Spinal cord (tissue), 10 donors: ENCODE measurements around the gene CALN1. TPM values are rescaled to one million over a fixed set of nuclear protein-coding genes. Genes with fewer than 3 reads are reported as not detected.
"Not testable (repeated sequence)": the region's sequence is repeated elsewhere in the genome, so short reads cannot be mapped to it uniquely, and the experiment has no call there.

Source experiments
- DNase-seq, 6 donors: peaks; one replicate each; pipeline versions ENCODE4 v3.0.0 to v3.0.0-alpha.2; 2013 to 2015; ENCODE audit warnings: low spot score in 6 of 6, low read depth in 4 of 6
- H3K27ac ChIP-seq: one replicate; pipeline ENCODE4 v1.5.1; 2013; ENCODE audit warnings: low read depth, low read length, control low read depth
- H3K27me3 ChIP-seq: one replicate; pipeline ENCODE4 v1.6.1; 2013; ENCODE audit warnings: low read length; ENCODE audit not compliant: control insufficient read depth, insufficient read depth
- H3K36me3 ChIP-seq: one replicate; pipeline ENCODE4 v1.6.1; 2013; ENCODE audit warnings: low read length; ENCODE audit not compliant: control insufficient read depth, insufficient read depth
- H3K4me1 ChIP-seq: one replicate; pipeline ENCODE4 v1.6.1; 2013; ENCODE audit warnings: low read length; ENCODE audit not compliant: control insufficient read depth, insufficient read depth
- H3K4me3 ChIP-seq: one replicate; pipeline ENCODE4 v1.5.1; 2013; ENCODE audit warnings: low read depth, low read length, control low read depth
- H3K9me3 ChIP-seq: one replicate; pipeline ENCODE4 v1.6.1; 2013; ENCODE audit warnings: low read length; ENCODE audit not compliant: control insufficient read depth, insufficient read depth
- WGBS: methylation state at CpG from one replicate; pipeline ENCODE4 v1.1.5; 2013; ENCODE audit warnings: missing lambda C conversion rate; ENCODE audit not compliant: insufficient coverage; 5-methylcytosine and 5-hydroxymethylcytosine counted together
- polyA plus RNA-seq, 2 donors: library from polyadenylated mRNA; unstranded; fragments of 120-200 nt; gene quantifications; one replicate each; pipeline ENCODE4 v1.2.1, GENCODE V29; 2013; ENCODE audit not compliant: insufficient read length in 2 of 2
- total RNA-seq, 2 donors: library from RNA; depleted of rRNA in 1 of 2; stranded (reverse); fragments of 120-200 nt in 1 of 2; fragments of >200 nt in 1 of 2; gene quantifications; one replicate each; pipeline versions ENCODE4 v1.2.3 to v1.2.4, GENCODE V29; 2013 to 2014
- donor health status: healthy.

CALN1 gene
- total and polyA plus RNA-seq, 4 donors, result 14.7 to 30.0 (median 22.1) TPM

DNA sequence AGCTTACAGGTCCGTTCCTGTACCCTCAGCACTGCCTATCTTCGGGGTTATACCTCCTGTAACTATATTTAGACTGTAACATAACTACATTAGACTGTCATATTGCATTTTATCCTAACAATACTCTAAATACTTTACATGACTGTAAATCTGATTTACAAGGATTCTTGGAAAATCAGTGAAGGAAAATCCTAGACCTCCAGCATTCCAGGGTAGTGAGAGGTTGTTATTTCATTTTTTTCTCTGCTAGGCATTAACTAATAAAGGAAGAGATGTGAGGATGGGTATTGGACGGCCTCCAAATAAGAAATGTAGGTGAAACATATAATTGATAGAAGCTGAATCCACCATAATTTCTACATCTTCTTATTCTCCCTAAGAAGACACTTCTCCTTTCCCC, 569.4 kb downstream of the CALN1 start:
- WGBS, result no CpG with 5 or more reads among the region's 3 CpGs
- peak in 1 of 6 donors; percentile 15 for DNase-seq
- no peaks in the 10 kb centered on the region for H3K4me1 ChIP-seq
- no peak overlapping the region for H3K27ac ChIP-seq
- peaks cover 2% of the 10 kb centered on the region for H3K27me3 ChIP-seq
- H3K36me3 ChIP-seq, result no peaks in the 10 kb centered on the region
- H3K4me3 ChIP-seq, result no peak overlapping the region
- H3K9me3 ChIP-seq, result no peaks in the 10 kb centered on the region

- peak in 4 of 6 donors; percentile 9 to 88 (median 26) for DNase-seq
- 35% methylated on average over 4 of the region's 6 CpGs for WGBS
- no peaks in the 10 kb centered on the region for H3K36me3 ChIP-seq
- H3K9me3 ChIP-seq, result no peaks in the 10 kb centered on the region
- no peaks in the 10 kb centered on the region for H3K4me1 ChIP-seq
- no peak overlapping the region for H3K4me3 ChIP-seq
- H3K27me3 ChIP-seq, result peaks cover 2% of the 10 kb centered on the region
- H3K27ac ChIP-seq, result no peak overlapping the region
Observed at GRCh38 chr7:71842381-71842780, 569.8 kb downstream of the CALN1 start.

DNA sequence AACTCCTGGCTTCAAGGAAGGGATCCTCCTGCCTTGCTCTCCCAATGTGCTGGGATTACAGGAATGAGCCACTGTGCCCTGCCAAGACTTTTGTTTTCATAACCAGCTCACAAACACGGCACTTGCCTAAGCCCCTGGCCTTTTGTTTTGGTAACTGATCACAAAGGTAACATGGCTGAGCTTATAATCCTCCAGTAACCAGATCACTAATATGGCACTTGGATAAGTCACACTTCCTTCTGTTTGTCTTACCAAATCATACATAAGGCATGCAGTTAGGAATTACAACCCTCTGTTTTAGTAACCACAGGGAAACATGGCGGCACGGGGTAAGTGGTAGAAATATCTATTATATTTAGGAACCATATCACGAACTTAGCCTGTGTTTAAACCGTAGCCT, 577.1 kb downstream of the CALN1 start:
- no peaks in the 10 kb centered on the region for H3K9me3 ChIP-seq
- H3K27ac ChIP-seq, result no peak overlapping the region
- no peaks in the 10 kb centered on the region for H3K4me1 ChIP-seq
- 57% methylated on average over 1 of the region's 5 CpGs for WGBS
- no peaks in the 10 kb centered on the region for H3K36me3 ChIP-seq
- no peaks in the 10 kb centered on the region for H3K27me3 ChIP-seq
- H3K4me3 ChIP-seq, result no peak overlapping the region
- no peak for DNase-seq

GRCh38 chr7:71829515-71829914, 582.6 kb downstream of the CALN1 start:
- Histone ChIP-seq H3K4me3 (no peak overlapping the region), H3K36me3 (no peaks in the 10 kb centered on the region), H3K9me3 (no peaks in the 10 kb centered on the region), H3K4me1 (no peaks in the 10 kb centered on the region), H3K27me3 (no peaks in the 10 kb centered on the region), H3K27ac (no peak overlapping the region)
- DNase-seq, result peak in 1 of 6 donors; percentile 14
- no CpG with 5 or more reads among the region's 3 CpGs for WGBS

GRCh38 chr7:71828361-71828760, 583.8 kb downstream of the CALN1 start:
- H3K9me3 ChIP-seq, result no peaks in the 10 kb centered on the region
- DNase-seq, result no peak
- no peaks in the 10 kb centered on the region for H3K36me3 ChIP-seq
- 100% methylated on average over 1 of the region's 2 CpGs for WGBS
- H3K27ac ChIP-seq, result no peak overlapping the region
- H3K4me1 ChIP-seq, result no peaks in the 10 kb centered on the region
- no peaks in the 10 kb centered on the region for H3K27me3 ChIP-seq
- no peak overlapping the region for H3K4me3 ChIP-seq

DNA sequence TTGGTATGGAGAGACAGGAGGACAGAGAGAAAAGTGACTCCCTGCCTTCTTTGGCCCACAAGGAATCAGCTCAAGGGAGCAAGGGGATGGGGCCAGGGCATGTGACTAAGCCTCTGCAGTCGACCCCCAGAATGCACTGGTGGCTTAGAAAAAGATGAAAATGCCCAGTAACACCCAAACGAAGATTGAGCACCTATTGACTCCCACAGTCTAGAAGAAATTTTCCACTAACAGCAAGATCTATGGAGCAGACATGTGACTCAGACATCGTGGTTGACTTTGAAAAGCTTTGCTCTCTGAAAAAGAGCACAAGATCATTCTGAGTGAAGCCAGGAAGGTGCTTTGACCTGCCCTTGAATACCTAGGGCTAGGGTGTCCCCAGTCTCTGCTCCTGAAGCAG, 586.0 kb downstream of the CALN1 start:
- Histone ChIP-seq H3K4me3 (no peak overlapping the region), H3K27me3 (no peaks in the 10 kb centered on the region)
- WGBS, result 76% methylated on average over 3 of the region's 3 CpGs

GRCh38 chr7:71824006-71824760, 588.0 kb downstream of the CALN1 start:
- 72% methylated on average over 8 of the region's 9 CpGs for WGBS
- H3K27ac ChIP-seq, result no peak overlapping the region
- no peaks in the 10 kb centered on the region for H3K27me3 ChIP-seq
- DNase-seq, result peak in 1 of 6 donors; percentile 15
- H3K4me3 ChIP-seq, result no peak overlapping the region
- H3K36me3 ChIP-seq, result no peaks in the 10 kb centered on the region
- H3K4me1 ChIP-seq, result no peaks in the 10 kb centered on the region
- H3K9me3 ChIP-seq, result no peaks in the 10 kb centered on the region

More for the DNA sequence above, 586.0 kb downstream of the CALN1 start:
- no peak overlapping the region for H3K27ac ChIP-seq
- H3K4me1 ChIP-seq, result no peaks in the 10 kb centered on the region
- no peaks in the 10 kb centered on the region for H3K9me3 ChIP-seq
- no peak for DNase-seq
- H3K36me3 ChIP-seq, result no peaks in the 10 kb centered on the region

- not testable (repeated sequence) for H3K36me3 ChIP-seq, H3K4me1 ChIP-seq, H3K9me3 ChIP-seq, DNase-seq, H3K27ac ChIP-seq, H3K4me3 ChIP-seq, H3K27me3 ChIP-seq
- 100% methylated on average over 5 of the region's 8 CpGs for WGBS
Observed at GRCh38 chr7:71822406-71822805, 589.7 kb downstream of the CALN1 start.

DNA sequence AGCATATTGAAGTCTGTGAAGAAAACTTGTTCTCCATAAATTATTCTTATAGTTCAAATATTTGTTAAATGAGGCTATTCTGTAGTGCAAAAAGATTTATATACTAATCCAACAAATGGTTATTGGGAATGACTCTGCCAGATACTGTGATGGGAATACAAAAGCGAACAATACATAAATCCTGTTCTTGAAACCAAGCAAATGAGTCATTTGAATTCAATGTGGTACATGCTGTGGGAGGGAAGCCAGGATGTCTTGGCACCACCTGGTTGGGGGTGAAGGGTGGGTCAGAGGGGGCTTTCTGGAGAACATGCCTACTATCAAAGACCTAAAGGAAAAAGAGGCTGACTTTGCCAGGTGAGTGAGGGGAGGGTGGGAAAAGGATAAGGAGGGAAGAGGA, 594.2 kb downstream of the CALN1 start:
- no peaks in the 10 kb centered on the region for H3K27me3 ChIP-seq
- no peak overlapping the region for H3K4me3 ChIP-seq
- no peak overlapping the region for H3K27ac ChIP-seq
- H3K4me1 ChIP-seq, result no peaks in the 10 kb centered on the region
- no CpG with 5 or more reads among the region's 1 CpG for WGBS
- H3K36me3 ChIP-seq, result no peaks in the 10 kb centered on the region
- DNase-seq, result peak in 1 of 6 donors; percentile 18
- no peaks in the 10 kb centered on the region for H3K9me3 ChIP-seq

DNA sequence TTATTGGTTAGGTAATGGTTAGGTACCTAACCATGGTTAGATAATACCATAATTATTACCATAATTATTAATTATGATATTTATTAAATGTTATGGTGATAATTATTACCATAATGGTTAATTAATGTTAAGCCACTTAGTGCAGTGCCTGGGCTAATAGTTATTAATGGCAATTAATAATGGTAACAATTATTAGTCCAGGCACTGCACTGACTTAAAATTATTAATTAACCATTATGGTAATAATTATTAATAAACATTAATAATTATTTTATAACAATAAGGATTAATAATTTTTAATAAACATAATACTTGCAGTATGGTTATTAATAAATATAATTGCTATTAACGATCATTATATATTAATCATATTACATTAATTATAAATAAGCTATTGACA, 604.0 kb downstream of the CALN1 start:
- Histone ChIP-seq H3K27me3 (no peaks in the 10 kb centered on the region), H3K9me3 (no peaks in the 10 kb centered on the region), H3K4me3 (no peak overlapping the region), H3K36me3 (no peaks in the 10 kb centered on the region), H3K4me1 (no peaks in the 10 kb centered on the region), H3K27ac (no peak overlapping the region)
- no peak for DNase-seq
- no CpG with 5 or more reads among the region's 1 CpG for WGBS
